GM12875 (cell line): ENCODE data around the gene SKA2.

Source experiments
- H3K4me3 ChIP-seq: one replicate; pipeline ENCODE4 v1.5.1; 2011; ENCODE audit warnings: low read depth, low read length, control low read depth
- CTCF ChIP-seq: IDR thresholded peaks from 2 replicates; pipeline ENCODE4 v1.5.1; 2011; ENCODE audit warnings: low read depth, mild to moderate bottlenecking, control low read depth, inconsistent platforms, low read length, moderate library complexity, borderline replicate concordance; ENCODE audit not compliant: insufficient read depth

The SKA2 gene

GRCh38 chr17:59131131-59131530, 23.9 kb downstream of the SKA2 start:
- no peak overlapping the region for H3K4me3 ChIP-seq
- no peak for TF ChIP-seq CTCF

- TF ChIP-seq CTCF: no peak
- no peak overlapping the region for H3K4me3 ChIP-seq
Observed at GRCh38 chr17:59129814-59130213, 25.2 kb downstream of the SKA2 start.

- no peak for TF ChIP-seq CTCF
- no peak overlapping the region for H3K4me3 ChIP-seq
Observed at GRCh38 chr17:59126809-59127417, 28.1 kb downstream of the SKA2 start.

GRCh38 chr17:59124665-59125064, 30.3 kb downstream of the SKA2 start:
- H3K4me3 ChIP-seq: no peak overlapping the region
- TF ChIP-seq CTCF: no peak

- TF ChIP-seq CTCF: no peak
- H3K4me3 ChIP-seq: no peak overlapping the region
Observed at GRCh38 chr17:59121901-59122480, 33.0 kb downstream of the SKA2 start.

- H3K4me3 ChIP-seq: no peak overlapping the region
- no peak for TF ChIP-seq CTCF
Observed at GRCh38 chr17:59115474-59115873, 39.5 kb downstream of the SKA2 start.

- TF ChIP-seq CTCF: no peak
- H3K4me3 ChIP-seq: no peak overlapping the region
Observed at GRCh38 chr17:59111539-59111938, 43.4 kb downstream of the SKA2 start.
